ENCODE measurements around the gene DNHD1.
A peak's percentile ranks its signal among the peaks of the same experiment; 100 is the strongest.
"Not testable (repeated sequence)": the region's sequence is repeated elsewhere in the genome, so short reads cannot be mapped to it uniquely, and the experiment has no call there.

DNHD1 gene

GRCh38 chr11:6480299-6480914 is 16.7 kb upstream of the DNHD1 start:
- no peak for DNase-seq

DNA sequence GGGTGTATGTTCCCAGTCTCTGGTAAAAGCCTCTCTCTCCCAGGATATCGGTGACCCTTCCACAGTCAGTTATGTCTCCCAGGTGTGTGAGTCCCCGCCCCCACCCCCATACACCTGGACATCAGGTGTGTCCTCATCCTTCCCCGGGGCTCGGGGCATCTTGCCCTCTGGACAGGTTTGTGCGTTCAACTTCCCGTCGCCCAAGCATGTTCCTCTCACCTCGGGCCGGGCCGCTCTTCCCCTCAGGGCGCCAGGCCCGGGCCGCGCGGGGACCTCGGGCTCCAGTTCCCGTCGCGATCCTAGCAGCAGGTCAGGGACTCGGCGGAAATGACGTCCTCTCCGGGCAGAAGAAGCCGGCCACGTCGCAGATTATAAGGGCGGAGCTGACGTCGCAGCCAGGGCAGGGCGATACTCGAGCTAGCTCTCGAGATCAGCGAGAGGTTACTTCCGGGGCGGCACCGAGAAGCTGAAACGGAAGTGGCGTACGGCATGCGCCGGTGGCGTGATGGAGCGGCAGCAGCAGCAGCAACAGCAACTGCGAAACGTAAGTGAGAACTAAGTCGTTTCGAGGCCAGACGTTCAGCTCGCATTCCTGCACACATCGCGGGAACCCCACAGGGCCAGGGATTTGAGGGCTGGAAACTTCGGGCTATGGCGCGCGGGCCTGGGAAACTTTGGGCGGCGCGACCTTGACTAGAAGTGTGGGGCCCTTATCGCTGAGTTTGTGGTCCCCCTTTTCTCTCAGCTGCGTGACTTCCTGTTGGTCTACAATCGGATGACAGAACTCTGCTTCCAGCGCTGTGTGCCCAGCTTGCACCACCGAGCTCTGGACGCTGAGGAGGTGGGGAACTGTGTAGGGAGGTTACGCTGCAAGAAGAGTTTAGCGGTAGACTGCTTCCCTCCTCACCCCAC is 15.8 kb upstream of the DNHD1 start, which contains the start of the genes ARFIP2 and TIMM10B:
TSS of gene ARFIP2 (minus strand) at position 320 of the 912 bp plus-strand sequence. CDS start 910 bp downstream, outside the sequence.
TSS of gene TIMM10B (plus strand) at position 490 of the 912 bp plus-strand sequence. CDS start at position 506, 16 bp downstream.
- peak; percentile 96 for DNase-seq

DNA sequence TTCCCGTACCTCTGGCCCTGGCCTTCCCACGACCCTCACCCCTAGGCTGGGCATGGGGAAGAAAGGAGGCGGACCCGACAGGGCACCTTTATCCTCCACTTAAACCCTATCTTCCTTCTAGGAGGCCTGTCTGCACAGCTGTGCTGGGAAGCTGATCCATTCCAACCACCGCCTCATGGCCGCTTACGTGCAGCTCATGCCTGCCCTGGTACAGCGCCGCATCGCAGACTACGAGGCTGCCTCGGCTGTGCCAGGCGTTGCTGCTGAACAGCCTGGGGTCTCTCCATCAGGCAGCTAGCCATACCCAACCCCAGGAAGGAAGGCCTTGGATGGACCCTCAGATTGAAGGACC is 15.2 kb upstream of the DNHD1 start:
- DNase-seq = no peak

DNA sequence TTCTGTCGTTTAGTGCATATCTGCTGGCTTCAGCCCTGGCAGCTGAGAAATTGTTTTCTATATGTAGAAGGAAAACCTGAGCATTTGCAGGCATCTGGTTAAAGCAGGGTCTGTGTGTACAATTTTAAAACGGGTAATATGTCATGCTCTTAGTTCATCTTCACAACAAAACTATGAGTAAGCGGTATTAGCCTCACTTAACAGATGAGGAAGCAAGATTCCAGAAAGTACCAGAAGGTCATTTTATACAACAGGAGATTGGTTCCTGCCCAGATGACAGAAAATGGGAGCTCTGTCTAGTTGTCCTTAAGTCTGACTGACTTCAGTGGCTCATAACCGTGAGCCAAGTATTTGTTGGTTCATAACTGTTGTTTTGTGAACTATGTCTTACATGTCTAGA is 14.6 kb upstream of the DNHD1 start:
- no peak for DNase-seq

- no peak for DNase-seq
These were observed 14.1 kb upstream of the DNHD1 start for GRCh38 chr11:6483015-6483414.

DNA sequence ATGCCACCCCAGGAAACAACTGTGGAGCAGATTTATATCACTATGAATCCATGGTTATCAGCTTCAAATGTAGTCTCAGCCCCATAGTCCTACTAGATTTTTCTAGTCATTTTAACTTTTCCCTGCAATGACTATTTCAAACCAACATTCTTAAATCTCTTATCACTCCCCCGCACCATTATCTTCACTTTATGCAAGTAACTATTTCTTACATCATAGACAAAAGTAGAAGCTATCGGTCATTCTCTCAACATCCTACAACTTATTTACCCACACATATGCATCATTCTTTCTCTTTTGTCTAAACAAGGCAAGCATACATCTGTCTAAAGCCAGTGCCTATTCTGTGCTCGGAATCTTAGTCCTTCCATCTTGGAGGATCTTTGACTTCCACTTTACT is 11.4 kb upstream of the DNHD1 start:
- no peak for DNase-seq

GRCh38 chr11:6486256-6486655 is 10.8 kb upstream of the DNHD1 start:
- no peak for DNase-seq

- DNase-seq = no peak
These were observed 10.1 kb upstream of the DNHD1 start for GRCh38 chr11:6486938-6487337.

DNA sequence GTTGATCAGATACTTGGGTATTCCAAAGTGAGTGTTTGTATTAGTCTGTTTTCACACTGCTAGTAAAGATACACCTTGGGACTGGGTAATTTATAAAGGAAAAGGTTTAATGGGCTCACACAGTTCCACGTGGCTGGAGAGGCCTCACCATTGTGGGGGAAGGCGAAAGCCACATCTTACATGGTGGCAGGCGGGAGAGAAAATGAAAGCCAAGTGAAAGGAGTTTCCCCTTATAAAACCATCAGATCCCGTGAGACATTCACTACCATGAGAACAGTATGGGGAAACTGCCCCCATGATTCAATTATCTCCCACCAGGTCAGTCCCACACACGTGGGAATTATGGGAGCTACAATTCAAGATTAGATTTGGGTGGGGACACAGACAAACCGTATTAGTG is 8.7 kb upstream of the DNHD1 start:
- DNase-seq = no peak

- no peak for DNase-seq
These were observed 8.3 kb upstream of the DNHD1 start for GRCh38 chr11:6488821-6489220.

DNA sequence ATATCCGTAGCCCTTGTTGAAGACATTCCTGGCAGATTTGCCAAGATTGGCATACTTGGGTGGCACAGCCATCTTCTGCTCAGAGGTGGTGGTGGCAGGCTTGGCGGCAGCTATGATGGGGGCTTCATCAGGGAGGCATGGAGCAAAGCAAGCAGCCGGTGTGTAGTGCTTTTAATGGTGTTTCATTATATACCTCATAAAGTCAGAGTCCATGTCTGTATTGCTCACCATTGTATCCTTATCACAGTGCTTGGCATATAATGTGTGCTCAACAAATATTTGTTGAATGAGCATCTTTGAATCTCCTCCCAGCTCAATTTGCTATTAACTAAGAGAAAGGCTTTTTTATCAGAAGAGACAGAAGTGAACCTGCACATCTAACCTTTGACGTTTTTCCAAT is 7.8 kb upstream of the DNHD1 start:
- DNase-seq = no peak

DNA sequence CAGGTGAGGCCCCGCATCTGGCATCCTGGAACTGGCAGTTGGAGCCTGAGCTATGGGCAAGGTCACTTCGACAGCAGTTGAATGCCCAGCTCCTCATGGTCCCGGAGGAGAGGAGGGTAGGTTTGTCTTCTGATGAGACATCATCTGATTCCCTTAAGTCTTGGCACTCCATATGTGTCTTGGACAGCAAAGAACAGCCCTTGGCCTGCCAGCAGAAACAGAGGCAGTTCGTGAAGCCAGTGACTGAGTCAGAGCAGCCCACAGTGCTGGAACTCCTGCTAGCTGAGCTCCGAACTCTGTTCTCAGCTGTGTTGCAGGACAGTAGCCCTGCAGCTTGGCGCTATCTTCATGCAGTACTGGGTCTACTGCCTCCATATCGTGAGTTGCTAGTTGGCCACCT is 1.0 kb downstream of the DNHD1 start:
- no peak for DNase-seq

GRCh38 chr11:6498544-6498943 is 1.5 kb downstream of the DNHD1 start:
- no peak for DNase-seq

GRCh38 chr11:6502382-6502781 is 5.3 kb downstream of the DNHD1 start:
- DNase-seq = no peak

GRCh38 chr11:6504166-6504565 is 7.1 kb downstream of the DNHD1 start:
- DNase-seq = no peak

- DNase-seq = peak; percentile 28
These were observed 8.6 kb downstream of the DNHD1 start for GRCh38 chr11:6505577-6506240.

DNA sequence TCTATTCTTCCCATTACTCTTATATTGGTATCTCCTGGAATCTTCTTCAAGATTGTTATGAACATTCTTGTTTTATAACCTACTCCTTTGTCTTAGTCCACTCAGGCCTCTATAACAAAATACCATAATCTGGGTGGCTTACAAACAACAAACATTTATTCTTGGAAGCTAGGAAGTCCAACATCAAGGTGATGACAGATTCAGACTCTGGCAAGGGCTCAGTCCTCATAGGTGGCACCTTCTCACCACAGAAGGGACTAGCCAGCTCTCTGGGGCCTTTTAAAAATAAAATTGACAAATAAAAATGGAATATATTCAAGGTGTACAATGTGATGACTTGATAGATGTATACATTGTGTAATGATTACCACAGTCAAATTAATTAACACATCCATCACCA is 19.8 kb downstream of the DNHD1 start:
- DNase-seq = no peak

GRCh38 chr11:6520265-6520664 is 23.2 kb downstream of the DNHD1 start:
- no peak for DNase-seq

GRCh38 chr11:6521946-6522345 is 24.9 kb downstream of the DNHD1 start:
- not testable (repeated sequence) for DNase-seq

DNA sequence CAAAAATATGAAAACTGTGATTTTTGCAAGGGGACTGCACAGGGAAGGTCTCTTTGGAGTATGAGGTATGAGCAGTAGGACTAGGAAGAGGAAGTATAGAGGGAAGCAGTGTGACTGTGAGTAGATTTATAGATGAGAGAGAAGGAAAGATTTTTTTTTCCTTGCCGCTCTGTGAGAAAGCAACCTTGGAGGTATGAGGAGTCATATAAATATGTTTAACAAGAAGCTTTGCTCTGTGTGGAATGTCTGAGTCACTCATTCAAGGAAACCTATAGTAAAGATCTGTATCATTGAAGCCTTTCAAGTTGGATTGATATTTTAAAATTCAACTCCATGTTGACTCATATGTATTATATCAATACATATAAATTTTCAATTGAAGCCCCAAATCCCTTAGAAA is 26.2 kb downstream of the DNHD1 start:
- no peak for DNase-seq

DNA sequence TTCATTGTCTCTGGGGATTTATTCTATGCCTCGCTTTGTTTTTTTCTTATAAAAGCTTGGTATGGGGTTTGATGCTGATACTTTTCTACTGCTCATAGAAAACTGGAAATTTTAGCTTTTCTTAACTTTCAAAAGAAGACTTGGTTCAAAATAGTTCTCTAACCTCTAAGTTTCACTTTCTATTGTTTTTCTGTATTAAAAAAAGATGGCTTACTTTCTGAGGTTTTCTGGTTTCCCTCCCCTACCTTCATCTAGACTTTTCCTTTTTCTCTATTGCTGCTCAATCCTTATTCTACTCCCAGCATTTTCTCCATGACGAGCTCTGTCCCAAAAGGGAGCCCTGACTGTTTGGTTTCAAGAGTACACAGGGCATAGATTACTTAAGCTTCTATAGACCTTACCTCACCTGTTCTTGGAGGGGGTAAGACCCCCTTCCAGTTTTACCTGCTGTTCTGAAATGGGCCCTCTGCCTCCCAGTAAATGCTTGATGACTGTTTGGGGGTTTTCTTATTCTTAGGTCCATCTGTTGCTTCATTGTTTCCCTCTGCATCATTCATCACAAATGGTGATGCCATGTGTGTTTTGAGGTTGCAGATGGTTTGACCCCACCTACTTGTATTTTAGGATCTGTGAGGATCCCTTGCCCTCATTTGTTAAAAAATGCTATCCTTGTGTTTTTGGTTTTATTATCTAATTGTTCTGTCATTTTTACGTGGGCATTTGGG is 29.5 kb downstream of the DNHD1 start:
- DNase-seq = no peak

GRCh38 chr11:6529266-6529665 is 32.2 kb downstream of the DNHD1 start:
- no peak for DNase-seq

GRCh38 chr11:6530848-6531247 is 33.8 kb downstream of the DNHD1 start:
- DNase-seq = no peak
